GM19452 (cell line): Measurements from ENCODE around the gene GPR18.

Experiments used
- ATAC-seq: cut with Tn5 transposase; IDR thresholded peaks from one replicate; pipeline ENCODE4 v1.9.1; 2021; ENCODE audit not compliant: unreplicated experiment

Gene GPR18, protein sequence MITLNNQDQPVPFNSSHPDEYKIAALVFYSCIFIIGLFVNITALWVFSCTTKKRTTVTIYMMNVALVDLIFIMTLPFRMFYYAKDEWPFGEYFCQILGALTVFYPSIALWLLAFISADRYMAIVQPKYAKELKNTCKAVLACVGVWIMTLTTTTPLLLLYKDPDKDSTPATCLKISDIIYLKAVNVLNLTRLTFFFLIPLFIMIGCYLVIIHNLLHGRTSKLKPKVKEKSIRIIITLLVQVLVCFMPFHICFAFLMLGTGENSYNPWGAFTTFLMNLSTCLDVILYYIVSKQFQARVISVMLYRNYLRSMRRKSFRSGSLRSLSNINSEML

DNA sequence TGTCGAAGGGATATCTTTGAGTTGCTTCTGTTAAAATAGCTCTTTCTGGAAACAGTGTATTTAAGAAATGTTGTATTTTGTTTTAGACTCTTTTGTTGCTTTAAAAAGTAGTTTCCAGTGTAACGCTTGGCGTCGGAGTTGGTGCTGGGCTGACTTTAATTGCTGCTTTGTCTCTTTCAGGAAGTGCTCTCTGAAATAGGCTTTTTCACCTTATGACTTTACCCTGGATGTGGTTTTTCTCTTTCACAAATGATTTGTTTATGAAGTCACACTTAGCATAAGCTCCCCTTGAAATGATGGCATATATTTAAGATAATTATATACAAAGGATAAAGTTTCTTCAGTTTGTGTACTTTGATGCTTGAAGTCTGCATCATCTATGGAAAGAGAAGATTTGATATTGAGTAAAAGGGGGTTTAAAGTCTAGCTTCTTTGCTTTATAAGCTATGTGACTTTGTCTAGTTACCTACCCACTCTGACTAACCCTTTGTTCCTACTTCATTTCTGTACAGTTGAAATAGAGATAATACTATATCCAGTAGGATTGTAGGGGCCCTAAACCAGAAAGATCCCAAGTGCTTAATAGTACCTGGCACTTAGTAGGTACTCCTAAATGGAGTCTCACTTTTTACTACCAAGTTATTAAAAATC, at the start of gene GPR18:
Gene GPR18, minus strand, starts transcription at position 170 of the 651 bp plus-strand sequence. CDS start 2,507 bp downstream, outside the sequence.
- peak; percentile 91 for ATAC-seq

DNA sequence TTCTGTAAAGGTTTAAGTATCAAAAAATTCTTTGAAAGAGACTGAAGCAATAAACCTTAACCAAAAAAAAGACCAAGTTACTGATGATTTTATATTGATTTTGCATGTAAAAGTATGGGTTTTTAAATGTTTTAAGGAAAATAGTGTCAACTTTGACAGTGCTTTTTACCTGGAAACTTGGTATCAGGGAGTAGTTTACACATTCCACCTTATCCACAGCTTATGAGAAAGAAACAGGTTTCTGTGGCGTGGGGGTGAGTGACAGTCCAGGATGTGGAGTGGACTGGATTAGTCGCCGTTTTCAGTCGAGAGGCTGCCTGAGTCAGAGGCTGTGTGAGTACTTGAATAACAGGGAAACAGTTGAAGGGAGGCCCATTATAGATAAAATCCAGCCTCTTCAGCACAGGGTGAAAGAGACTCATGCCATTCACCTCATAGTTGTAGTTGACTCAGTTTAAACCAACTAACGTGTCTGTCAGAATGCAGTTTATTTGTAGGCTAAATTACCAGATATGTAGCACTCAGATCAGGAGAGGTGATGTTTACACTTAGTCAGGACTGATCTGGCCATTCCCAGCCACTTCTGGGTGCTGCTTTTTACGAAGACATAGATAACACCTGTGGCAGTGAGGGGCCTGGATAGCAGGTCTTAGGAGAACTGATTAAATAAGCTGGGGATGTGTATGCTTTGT, 49.6 kb upstream of the GPR18 start:
- peak; percentile 52 for ATAC-seq

DNA sequence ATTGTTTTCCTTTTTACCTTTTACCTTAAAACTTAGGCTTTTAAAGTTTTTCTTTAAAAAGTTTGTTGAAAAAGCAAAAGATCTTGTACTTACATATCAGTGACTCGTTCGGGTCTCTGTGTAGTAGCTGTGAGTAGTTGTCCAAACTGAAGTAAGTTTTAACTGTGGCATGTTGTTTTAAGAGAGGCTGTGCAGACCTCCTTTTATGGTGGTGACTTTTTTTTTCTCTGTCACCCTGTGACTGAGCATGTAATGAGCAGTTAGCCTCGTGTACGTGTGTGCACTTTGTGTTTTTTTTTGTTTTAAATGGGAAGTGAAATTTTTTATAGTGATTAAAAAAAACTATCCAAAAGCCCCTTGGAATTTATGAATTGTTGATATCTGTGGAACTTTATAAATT, 49.1 kb upstream of the GPR18 start, which contains the start of gene GPR183:
Gene GPR183, minus strand, starts transcription at position 153 of the 400 bp plus-strand sequence. CDS start 11,254 bp downstream, outside the sequence.
- ATAC-seq = peak; percentile 63

DNA sequence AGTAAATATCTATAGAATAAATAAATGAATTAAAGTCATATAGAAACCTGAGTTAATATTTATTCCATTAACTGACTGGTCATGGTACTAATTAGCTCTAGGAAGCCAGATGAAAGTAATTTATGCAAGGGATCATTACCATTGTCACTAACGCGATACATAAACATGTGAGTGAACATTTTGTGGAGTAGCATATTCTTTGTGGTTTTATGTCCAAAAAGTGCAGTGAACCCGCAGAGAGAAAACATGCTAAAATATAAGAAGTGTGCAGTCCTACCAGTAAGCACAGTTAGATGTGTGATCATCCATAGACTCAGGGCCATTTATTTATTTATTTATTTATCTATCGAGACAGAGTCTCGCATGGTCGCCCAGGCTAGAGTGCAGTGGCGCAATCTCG, 47.4 kb upstream of the GPR18 start:
- ATAC-seq = no peak

DNA sequence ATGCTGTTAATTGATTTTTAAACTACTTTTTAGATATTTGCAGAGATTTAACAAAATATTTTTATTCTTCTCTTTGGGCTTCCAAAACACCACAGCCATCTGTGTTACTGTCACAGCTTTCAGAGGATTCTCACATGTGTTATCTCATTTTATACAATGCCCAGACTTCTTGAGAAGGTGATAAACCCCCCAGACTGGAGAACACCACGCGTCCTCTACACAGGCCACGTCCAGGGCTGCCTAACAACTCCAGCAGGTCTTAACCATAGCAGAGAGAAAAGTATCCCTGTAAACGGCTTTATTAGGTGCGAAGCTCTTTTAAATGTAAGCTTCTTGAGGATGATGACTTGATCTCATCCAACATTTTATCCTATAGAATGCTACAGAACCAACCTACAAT, 47.0 kb upstream of the GPR18 start:
- no peak for ATAC-seq

DNA sequence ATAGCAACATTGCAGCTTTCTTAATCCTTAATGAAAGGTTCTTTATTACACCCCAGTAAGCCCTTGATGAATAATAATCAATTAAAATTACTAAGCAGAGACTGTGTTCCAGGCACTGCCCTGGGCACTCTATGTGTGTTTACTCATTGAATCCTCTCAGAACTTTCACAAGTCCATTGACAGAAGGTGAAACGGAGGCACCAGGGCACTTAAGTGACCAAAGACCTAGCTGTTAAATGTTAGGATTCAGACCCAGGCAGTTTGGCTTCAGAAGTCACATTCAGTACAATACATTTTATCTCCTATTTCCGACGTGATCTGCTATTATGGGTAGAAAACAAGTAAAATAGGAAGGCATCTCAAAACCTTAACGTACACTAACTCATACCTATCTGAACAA, 46.4 kb upstream of the GPR18 start:
- no peak for ATAC-seq

DNA sequence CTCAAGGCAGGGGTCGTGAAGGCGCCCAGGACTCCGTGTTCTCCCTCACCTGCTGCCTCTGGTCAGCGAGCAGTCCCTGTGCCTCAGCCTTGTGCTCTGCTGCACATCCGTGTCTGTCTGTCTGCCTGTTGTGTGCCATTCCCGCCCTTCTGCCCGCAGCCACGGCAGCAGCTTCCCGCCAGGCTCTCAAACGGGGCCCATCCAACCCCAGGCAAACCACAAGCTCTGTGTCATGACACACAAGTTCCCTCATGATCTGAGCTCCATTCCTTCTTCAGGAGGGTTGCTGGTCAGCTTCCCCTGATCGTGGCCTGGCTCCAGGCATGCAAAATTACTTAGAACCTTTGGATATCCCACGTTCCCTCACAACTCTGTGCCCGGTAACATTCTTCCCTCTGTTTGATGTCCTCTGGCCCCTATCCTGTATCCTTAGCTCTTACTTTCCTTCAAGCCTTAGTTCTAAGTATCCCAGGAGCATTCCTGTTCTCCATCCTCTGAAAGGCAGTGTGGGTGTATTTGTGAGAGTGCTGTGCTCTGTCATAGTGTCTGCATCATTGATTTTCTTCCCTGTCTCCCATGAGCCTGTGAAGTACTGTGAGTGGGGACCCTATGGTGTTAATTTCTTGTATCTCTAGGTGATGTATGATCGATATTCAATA, 45.8 kb upstream of the GPR18 start:
- ATAC-seq = no peak

DNA sequence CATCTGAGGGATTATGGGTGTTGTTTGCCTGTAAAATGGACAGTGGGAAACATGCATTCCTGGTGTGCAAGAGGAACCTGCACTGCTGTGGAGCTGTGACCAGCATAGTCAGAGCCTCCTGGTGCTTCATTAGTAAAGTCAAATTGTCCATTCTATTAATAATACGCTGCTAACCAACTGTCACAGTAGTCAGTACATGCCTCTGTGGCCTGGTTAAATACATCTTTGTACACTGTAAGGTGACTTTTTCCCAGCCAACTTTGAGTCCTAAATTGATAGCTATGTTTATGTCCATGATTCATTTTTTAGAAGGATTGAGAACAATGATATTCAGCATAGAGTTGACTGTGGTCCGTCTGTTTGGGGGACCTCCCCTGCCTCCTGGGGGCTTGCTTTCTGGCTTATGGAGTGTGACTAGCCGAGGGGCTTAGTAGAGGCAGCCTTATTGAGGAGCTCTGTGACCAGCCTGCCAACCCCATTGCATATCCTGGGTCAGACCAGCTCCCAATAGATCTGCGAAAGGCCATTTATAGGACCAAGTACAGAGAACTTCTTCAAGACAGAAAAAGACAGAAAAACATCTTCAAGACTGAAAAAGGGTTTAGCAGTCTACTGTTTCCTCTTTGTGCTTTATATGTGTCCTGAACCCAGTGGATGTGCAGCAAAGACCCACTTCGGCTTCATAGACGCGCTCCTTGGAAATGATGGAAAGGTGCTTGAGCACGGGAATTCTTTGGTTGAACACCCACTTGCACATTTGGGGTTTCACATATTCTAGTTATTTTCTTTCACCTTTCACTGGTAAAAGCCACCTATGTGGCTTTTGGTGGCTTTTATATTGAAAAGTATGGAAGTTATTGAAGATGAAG, 44.7 kb upstream of the GPR18 start:
- ATAC-seq = no peak

DNA sequence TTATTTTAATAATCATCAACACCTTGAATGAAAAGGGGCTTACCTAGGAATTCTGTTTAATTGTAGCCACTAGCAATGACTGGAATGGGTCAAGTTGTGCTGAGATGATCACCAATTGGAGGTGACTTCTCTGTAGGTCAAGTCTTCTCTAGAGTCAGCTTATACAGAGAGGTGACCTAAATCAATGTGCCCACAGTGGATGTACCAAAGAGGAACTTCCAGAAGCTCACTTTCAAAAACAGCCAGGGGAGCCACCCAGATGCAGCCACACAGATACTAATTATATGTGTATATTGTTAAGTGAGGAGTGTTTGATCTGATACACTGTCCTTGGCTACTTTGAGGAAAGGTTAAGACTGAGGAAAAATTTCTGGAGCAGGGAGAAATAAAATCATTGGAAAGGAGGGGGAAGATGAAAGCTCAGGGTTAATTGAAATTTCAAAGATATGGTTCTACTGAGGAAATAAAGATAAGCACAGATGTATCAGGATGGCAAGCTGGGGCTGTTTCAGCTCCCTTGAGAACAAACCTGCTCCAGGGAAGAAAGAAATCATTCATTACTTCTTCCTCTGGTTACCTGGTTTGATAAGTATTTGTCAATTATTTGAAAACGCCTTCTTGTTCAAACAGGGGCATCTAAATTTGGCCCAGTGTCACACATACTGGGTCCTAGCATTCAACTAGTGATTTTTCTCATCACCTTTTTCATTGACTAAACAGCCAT, 43.9 kb upstream of the GPR18 start:
- ATAC-seq = no peak

DNA sequence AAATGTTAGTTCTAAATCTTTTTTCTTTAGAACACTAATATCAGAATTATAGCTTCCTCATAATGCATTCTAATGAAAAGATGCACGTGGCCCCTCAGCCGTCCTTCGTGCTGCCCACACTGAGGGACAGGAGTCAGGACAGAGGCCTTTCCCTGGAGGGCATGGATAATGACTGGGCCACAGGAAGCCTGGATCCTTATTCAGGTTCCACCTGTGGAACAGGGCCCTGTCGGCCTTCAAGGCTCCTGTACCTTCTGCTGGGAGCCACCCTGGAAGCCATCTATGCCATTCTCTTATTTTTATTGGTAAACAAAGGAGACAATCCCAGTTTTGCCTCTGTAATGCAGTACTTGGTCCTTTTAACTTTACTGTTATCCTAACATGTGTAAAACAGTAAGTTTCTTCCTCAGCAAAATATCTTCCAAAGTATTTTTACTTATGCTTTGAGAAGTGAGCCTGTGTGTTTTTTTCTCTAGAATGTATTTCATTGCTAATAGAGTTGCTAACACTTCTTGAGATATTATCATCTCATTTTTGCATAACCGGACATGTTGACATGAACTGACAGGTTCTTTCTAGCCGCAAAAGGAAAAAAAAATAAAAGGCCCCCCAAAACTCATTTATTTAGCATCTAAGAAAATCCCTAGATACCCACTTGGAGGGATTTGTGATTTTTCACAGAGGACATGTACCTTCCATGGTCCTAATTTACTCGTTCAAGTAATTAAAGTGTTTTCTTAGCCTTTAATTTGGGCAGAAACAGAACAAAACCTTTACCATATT, 43.1 kb upstream of the GPR18 start:
- ATAC-seq = no peak

DNA sequence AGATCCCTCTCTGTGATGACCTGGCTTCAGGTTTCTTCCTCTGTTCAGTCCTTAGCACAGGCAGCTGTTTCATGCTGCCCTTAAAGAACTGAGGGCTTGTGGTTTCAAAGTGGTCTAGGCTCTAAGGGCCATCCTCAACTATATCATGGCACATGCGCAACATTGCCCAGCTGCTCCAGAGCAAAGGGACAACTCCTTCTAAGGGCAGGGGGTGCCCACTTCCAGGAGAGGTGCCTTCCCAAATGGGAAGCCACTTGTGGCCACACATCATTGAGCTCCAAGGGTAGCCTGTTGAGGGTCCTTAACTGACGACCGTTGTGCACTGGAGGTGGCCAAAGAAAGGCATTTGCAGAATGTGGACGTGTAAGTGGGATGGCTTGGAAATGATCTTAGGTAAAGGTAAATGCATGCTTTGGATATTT, 41.8 kb upstream of the GPR18 start:
- no peak for ATAC-seq

DNA sequence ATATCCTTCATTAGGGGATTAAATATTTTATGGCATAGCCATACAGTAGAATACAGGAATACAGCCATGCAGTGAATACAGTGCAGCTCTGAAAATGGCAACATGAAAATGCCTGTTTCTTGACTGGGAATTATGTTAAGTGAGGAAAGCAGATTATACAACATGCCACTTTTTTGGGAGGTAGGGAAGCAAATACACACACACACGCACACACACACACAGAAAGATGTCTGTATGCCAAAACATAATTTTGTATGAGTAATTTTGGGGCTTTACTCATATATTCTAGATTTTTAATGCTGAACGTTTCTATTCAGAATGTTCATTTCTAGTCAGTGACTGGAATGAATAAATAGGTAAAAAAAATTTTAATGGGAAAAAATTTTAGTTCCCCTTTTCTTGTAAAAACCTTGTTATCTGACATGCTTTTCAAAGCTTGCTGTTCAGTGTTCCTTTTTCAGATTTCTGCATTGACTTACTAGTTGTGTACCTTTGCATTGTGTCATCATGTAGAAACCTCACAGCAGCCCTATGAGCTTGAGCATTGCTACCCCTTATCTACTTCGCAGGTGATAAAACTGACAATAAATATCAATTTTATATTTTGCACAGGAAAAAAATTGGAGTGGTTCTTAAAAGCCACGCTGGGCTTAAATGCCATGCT, 41.2 kb upstream of the GPR18 start:
- no peak for ATAC-seq

DNA sequence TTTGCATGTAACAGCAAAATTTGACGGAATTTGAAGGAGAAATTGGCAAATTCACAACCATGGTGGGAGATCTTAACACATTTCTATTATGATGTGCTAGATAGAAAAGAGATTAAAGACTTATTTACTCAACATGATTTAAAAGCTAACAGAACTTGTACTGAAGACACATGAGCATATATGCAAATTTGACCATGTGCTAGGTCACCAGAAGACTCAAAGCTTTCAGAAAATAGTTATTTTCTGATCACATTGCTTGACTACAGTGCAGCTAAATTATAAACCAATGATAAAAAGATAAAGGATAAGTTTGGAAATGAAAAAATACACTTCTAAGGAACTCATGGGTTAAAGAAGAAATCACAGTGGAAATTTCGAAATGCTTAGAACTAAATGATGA, 39.9 kb upstream of the GPR18 start:
- no peak for ATAC-seq

DNA sequence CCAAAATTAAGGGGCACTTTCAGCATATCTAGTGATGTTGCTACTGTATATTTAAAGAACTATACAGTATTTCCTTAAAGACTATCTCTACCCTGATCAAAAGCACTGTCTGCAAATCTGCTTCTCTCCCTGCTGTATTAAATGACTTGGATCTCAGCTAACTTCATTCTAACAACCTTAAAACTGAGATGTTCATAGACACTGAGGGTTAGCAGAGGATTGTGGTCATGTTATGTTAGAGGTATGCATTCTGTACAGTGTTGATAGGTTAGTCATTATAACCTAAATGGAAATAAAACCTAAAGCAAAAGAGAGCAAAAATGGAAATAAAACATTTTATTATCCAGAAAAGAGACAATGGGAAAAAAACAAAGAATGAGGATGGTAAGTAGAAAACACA, 39.2 kb upstream of the GPR18 start:
- no peak for ATAC-seq

DNA sequence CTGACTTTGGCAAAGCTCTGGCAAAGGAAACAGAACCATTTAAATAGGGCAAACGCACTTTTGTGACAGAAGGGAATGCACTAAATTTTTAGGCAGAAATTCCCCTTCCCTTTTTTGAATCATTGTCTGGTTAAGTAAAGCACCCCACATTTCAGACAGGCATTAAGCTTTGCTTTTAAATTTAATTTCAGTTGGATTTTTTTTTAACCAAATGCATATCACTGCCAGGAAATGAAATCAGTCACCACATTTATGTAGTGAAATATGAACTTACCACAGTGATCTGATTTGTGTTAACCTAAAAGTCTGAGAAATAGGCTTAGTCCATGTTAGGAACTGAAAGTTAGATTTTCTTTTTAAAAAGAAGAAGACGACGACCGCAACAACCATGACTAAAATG, 38.2 kb upstream of the GPR18 start:
- ATAC-seq = no peak

DNA sequence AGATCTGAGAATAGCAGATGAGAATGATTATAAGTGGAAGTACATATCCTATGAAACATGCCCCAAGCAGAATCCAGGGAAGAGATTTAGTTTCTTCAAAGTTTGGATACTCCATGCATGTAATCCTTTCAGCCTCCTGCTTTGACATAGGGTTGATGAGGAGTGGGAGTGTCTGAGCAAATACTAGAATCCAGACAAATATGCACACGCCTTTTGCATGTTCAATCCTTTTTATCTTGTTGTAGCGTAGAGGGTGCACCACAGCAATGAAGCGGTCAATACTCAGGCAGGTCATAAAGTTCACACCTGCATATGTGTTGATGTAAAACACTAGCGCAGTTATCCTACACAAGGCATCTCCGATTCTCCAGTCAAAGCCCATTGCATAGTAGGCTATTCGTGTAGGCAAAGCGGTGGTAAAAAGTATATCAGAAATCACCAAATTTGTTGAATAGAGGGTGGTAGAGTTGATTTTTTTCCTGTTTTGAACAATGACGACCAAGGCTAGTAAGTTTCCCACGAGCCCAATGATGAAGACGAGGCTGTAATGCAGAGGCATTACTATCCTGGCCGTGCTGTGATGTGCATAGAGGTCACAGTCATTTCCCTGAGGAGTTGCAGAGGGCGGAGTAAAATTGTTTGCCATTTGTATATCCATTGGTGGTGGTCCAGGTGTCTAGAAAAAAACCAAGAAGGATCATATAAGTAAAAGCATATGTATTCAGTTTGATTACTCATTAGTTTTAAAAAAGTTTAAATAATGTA, 37.5 kb upstream of the GPR18 start:
- ATAC-seq = no peak

DNA sequence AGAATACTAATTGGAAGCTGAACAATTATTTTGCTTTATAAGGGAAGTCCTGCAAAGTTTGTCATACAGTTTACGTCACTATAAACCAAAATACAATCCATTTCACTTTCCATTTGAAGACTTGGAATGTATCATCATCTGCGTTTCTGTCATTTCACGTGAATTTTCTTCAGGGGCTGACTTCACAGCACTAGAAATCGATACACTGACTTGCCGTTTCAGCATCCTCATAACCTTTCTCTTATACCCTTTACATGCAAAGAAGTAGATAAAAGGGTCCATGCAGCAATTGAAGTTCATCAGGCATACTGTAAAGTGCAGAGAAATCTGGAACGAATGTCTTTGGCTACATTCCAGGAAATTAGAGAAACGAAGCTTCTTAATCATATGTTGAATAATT, 36.8 kb upstream of the GPR18 start:
- ATAC-seq = no peak

DNA sequence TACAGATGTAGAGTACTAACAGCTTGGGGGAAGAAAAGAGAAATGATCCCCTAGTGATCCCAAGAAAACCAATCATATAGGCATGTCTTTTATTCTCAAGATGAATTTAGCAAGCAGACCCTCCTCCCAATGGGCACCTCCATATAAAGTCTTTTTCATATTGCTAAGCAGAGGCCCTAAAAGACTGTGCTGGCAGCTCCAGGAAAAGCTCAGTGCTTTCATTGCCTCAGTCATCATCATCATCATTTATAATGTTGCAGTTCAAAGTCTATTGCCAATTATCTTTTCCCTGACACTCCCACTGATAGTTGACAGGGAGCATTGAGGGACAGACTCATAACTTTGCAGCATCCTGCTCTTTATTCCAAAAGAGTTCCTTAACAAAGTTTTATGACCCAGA, 36.0 kb upstream of the GPR18 start:
- ATAC-seq = no peak
